Uterus (tissue), 4 donors: Measurements from ENCODE around the gene PRKG1. TPM values are rescaled to one million over a fixed set of nuclear protein-coding genes. Genes with fewer than 3 reads are reported as not detected.

Source experiments
- DNase-seq, 2 donors: peaks; one replicate each; pipeline ENCODE4 v3.0.0-alpha.2; 2019 to 2020
- H3K27ac ChIP-seq, 2 donors: fragments of 200-600 bp; sonication (generic); 1 replicate in 1 of 2; 2 replicates in 1 of 2; pipeline ENCODE4 v1.5.1; 2016 to 2018
- H3K27me3 ChIP-seq, 2 donors: fragments of 200-600 bp; sonication (generic); one replicate each; pipeline ENCODE4 v1.5.1; 2018 to 2019; ENCODE audit warnings: control low read depth in 1 of 2
- H3K36me3 ChIP-seq, 2 donors: fragments of 200-600 bp; sonication (generic); one replicate each; pipeline ENCODE4 v1.5.1; 2019; ENCODE audit warnings: control low read depth in 1 of 2
- H3K4me1 ChIP-seq, 2 donors: fragments of 200-600 bp; sonication (generic); one replicate each; pipeline ENCODE4 v1.5.1; 2018 to 2019; ENCODE audit warnings: control low read depth in 1 of 2
- H3K4me3 ChIP-seq, 2 donors: fragments of 200-600 bp; sonication (generic); 1 replicate in 1 of 2; 2 replicates in 1 of 2; pipeline ENCODE4 v1.5.1; 2018 to 2019; ENCODE audit warnings: mild to moderate bottlenecking in 1 of 2
- H3K9me3 ChIP-seq, 2 donors: fragments of 200-600 bp; sonication (generic); one replicate each; pipeline ENCODE4 v1.5.1; 2019; ENCODE audit warnings: control low read depth in 1 of 2
- POLR2A ChIP-seq, 2 donors: fragments of 450-650 bp; IDR thresholded peaks; one replicate each; pipeline ENCODE4 v1.6.1; 2016; ENCODE audit warnings: antibody characterized with exemption in 2 of 2, mild to moderate bottlenecking in 1 of 2, moderate library complexity in 1 of 2
- intact Hi-C: fragments of 100-400 bp; cut with DNase I; formaldehyde crosslinking; loops from one replicate; pipeline ENCODE4 v1.15.1; 2023; ENCODE audit warnings: low total_unique reads
- total RNA-seq, 4 donors: library from RNA; depleted of rRNA in 3 of 4; stranded (reverse); fragments of >200 nt in 3 of 4; gene quantifications; one replicate each; pipeline versions ENCODE4 v1.1.0 to v1.2.4, GENCODE V29; 2014 to 2023
- TF ChIP-seq, protein P1 (sequence below), 4 experiments: fragments of 200-600 bp in 2 of 4; fragments of 450-650 bp in 2 of 4; sonication (generic) in 2 of 4; IDR thresholded peaks; one replicate each; pipeline ENCODE4 v1.5.1; 2016 to 2019; ENCODE audit warnings: antibody characterized with exemption in 4 of 4, mild to moderate bottlenecking in 2 of 4, moderate library complexity in 1 of 4
- donor health status: DM: yes; HTN: yes; CAD: no.

Gene PRKG1
- total RNA-seq, 4 donors from 2014 or later, result 32.4 to 136 (median 69.6) TPM

DNA sequence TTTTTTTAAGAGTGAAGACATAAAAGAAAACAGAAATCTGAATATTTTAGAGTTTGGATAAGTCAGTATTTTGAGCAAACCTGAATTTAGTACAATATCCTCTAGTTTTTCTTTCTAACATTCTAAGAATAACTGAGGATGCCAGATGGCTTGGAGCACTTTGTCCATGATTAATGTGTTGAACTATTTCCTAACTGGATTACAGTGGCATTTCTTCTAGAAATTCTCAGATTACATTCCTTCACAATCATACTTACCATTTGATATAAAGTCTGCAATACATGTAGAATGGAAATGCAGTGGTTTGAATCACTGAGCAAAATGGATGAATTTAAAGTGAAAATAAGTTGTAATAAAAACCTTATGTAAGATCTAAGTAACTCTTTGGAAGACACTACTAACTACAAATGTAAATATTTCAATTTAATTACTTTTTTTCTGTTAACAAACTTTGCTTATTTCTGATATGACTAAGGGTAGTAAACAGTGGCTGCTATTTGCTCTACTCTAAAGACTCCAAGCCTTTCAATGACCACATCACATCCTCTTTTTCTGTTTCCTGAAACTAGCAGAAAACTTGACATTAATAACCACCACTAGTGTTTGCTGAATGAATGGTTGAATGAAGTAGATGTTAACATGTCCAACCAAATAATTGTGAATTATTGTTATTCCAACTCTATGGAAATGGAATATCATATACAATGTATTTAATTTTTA lies 102.8 kb downstream of the PRKG1 start:
- DNase-seq, result no peak
- Histone ChIP-seq H3K4me3 (no peak overlapping the region), H3K9me3 (no peaks in the 10 kb centered on the region), H3K27ac (no peak overlapping the region), H3K27me3 (no peaks in the 10 kb centered on the region), H3K4me1 (no peaks in the 10 kb centered on the region), H3K36me3 (no peaks in the 10 kb centered on the region)
- TF ChIP-seq, protein P1, sequence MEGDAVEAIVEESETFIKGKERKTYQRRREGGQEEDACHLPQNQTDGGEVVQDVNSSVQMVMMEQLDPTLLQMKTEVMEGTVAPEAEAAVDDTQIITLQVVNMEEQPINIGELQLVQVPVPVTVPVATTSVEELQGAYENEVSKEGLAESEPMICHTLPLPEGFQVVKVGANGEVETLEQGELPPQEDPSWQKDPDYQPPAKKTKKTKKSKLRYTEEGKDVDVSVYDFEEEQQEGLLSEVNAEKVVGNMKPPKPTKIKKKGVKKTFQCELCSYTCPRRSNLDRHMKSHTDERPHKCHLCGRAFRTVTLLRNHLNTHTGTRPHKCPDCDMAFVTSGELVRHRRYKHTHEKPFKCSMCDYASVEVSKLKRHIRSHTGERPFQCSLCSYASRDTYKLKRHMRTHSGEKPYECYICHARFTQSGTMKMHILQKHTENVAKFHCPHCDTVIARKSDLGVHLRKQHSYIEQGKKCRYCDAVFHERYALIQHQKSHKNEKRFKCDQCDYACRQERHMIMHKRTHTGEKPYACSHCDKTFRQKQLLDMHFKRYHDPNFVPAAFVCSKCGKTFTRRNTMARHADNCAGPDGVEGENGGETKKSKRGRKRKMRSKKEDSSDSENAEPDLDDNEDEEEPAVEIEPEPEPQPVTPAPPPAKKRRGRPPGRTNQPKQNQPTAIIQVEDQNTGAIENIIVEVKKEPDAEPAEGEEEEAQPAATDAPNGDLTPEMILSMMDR (IDR thresholded peaks at IDR 0.05), result no peak
- TF ChIP-seq POLR2A (IDR thresholded peaks at IDR 0.05), result no peak
- intact Hi-C loops, result no loop called here

DNA sequence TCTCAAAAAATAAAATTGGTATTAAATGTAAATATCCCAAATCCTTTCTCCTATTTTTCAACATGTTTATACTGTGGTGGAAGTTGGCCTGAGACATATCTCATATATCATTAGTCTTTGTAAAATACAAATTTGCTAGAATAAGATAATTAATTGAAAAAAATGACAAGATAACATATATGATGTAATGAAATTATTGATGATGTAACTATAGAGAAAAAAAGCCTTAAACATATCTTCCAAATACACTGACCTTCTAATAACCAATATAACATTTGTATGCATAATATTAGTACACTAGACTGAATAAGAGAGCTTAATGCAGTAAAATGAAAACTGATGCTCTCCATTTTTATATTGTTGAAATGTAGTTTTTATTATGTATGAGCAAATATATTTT lies 104.3 kb downstream of the PRKG1 start:
- TF ChIP-seq, protein P1 (IDR thresholded peaks at IDR 0.05), result no peak
- no peak for TF ChIP-seq POLR2A (IDR thresholded peaks at IDR 0.05)
- intact Hi-C loops, result no loop called here
- Histone ChIP-seq H3K27ac (no peak overlapping the region), H3K9me3 (no peaks in the 10 kb centered on the region), H3K4me3 (no peak overlapping the region), H3K4me1 (no peaks in the 10 kb centered on the region), H3K27me3 (no peaks in the 10 kb centered on the region), H3K36me3 (no peaks in the 10 kb centered on the region)
- DNase-seq, result no peak

DNA sequence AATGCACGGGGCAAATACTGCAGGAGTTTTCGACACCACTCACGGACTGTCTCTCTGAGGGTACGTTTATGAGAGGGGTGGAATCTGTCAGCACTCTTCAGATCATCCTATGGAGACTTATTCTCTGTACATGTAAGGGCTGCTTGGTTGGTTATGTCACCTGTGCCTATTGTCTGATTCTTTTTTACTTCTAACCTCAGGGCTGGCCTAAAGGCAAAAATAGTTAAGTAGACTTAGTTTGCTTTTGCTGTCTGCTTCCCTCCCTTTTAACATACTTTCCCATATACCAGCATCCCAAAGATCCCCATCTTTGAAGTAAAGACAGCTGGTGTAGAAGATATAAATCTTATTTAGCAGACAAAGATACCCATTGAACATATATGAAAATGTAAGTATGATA lies 105.9 kb downstream of the PRKG1 start:
- intact Hi-C loops, result no loop called here
- no peak for DNase-seq
- H3K4me1 ChIP-seq, result no peaks in the 10 kb centered on the region
- no peak overlapping the region for H3K27ac ChIP-seq
- no peaks in the 10 kb centered on the region for H3K36me3 ChIP-seq
- no peak overlapping the region for H3K4me3 ChIP-seq
- no peaks in the 10 kb centered on the region for H3K9me3 ChIP-seq
- TF ChIP-seq, protein P1 (IDR thresholded peaks at IDR 0.05), result no peak
- TF ChIP-seq POLR2A (IDR thresholded peaks at IDR 0.05), result no peak
- no peaks in the 10 kb centered on the region for H3K27me3 ChIP-seq

DNA sequence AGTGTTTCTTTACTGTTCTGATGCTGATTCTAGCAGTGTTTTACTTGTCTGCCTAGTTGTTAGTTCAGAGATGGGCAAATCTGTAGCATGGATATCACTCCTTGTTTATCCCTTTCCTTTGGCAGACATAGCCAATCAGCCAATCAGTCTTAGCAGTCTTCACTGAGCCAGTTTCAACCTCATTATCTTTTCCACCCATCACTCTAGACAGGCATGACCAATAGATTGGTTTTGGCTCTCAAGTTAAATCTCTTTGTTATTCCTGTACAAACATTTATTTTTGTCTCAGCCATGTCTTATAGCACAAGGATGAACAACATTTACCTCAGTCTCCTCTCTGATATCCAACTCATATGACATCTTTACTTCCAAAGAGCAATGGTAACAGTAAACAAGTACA lies 109.5 kb downstream of the PRKG1 start:
- Histone ChIP-seq H3K27me3 (no peaks in the 10 kb centered on the region), H3K4me1 (no peaks in the 10 kb centered on the region), H3K4me3 (no peak overlapping the region), H3K27ac (no peak overlapping the region), H3K9me3 (no peaks in the 10 kb centered on the region), H3K36me3 (no peaks in the 10 kb centered on the region)
- DNase-seq, result no peak
- TF ChIP-seq, protein P1 (IDR thresholded peaks at IDR 0.05), result no peak
- TF ChIP-seq POLR2A (IDR thresholded peaks at IDR 0.05), result no peak
- intact Hi-C loops, result no loop called here

DNA sequence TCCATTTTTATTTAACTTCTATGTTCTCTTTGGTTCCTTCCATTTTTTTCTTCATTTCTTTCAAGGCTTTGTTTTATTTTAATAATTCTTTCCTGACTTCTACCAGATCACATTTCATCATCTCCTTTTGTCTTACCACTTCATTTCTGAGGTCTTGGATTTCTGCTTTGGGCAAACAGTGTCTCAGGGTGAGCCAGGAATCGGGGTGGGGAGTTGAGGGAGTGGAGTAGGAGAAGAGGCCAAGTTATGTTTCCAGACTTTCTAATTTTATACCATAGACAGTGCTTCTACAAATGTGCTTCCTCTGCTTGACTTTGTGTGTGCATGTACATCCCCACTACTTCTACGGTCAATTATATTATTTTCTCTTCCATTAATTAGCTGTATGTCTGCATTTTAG lies 112.1 kb downstream of the PRKG1 start:
- no peak overlapping the region for H3K27ac ChIP-seq
- TF ChIP-seq, protein P1 (IDR thresholded peaks at IDR 0.05), result no peak
- DNase-seq, result no peak
- intact Hi-C loops, result no loop called here
- H3K4me3 ChIP-seq, result no peak overlapping the region
- H3K4me1 ChIP-seq, result no peaks in the 10 kb centered on the region
- H3K9me3 ChIP-seq, result no peaks in the 10 kb centered on the region
- no peaks in the 10 kb centered on the region for H3K27me3 ChIP-seq
- H3K36me3 ChIP-seq, result no peaks in the 10 kb centered on the region
